Ovary (tissue), 3 donors: ENCODE measurements around the gene KNL1.
"Not testable (repeated sequence)": the region's sequence is repeated elsewhere in the genome, so short reads cannot be mapped to it uniquely, and the experiment has no call there.

Experiments
- CTCF ChIP-seq, 3 donors: fragments of 450-650 bp in 2 of 3; fragments of 200-600 bp in 1 of 3; IDR thresholded peaks; one replicate each; pipeline versions ENCODE4 v1.5.1 to v1.8.0; 2016 to 2022; ENCODE audit warnings: antibody characterized with exemption in 3 of 3, mild to moderate bottlenecking in 1 of 3
- EP300 ChIP-seq: sonication (generic); formaldehyde crosslinking; IDR thresholded peaks from one replicate; pipeline ENCODE4 v1.6.1; 2017; ENCODE audit warnings: antibody characterized with exemption
- POLR2A ChIP-seq: fragments of 450-650 bp; IDR thresholded peaks from one replicate; pipeline ENCODE4 v1.6.1; 2017; ENCODE audit warnings: antibody characterized with exemption, mild to moderate bottlenecking, moderate library complexity
- donor health status: DM: no; HTN: no; CAD: no.

DNA sequence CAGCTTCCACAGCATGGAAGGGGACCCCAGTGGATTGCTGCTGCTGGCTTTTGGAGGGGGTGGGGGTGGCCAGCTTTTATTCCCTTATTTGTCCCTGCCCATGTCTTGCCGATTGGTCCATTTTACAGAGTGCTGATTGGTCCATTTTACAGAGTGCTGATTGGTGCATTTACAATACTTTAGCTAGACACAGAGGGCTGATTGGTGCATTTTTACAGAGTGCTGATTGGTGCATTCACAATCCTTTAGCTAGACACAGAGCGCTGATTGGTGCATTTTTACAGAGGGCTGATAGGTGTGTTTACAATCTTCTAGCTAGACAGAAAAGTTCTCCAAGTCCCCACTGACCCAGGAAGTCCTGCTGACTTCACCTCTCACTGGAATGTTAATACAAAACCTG lies 12.3 kb upstream of the KNL1 start:
- not testable (repeated sequence) for TF ChIP-seq POLR2A; CTCF (IDR thresholded peaks at IDR 0.05); EP300
